ENCODE results near the gene WDR81.
"Not testable (repeated sequence)": the region's sequence is repeated elsewhere in the genome, so short reads cannot be mapped to it uniquely, and the experiment has no call there.

The WDR81 gene

DNA sequence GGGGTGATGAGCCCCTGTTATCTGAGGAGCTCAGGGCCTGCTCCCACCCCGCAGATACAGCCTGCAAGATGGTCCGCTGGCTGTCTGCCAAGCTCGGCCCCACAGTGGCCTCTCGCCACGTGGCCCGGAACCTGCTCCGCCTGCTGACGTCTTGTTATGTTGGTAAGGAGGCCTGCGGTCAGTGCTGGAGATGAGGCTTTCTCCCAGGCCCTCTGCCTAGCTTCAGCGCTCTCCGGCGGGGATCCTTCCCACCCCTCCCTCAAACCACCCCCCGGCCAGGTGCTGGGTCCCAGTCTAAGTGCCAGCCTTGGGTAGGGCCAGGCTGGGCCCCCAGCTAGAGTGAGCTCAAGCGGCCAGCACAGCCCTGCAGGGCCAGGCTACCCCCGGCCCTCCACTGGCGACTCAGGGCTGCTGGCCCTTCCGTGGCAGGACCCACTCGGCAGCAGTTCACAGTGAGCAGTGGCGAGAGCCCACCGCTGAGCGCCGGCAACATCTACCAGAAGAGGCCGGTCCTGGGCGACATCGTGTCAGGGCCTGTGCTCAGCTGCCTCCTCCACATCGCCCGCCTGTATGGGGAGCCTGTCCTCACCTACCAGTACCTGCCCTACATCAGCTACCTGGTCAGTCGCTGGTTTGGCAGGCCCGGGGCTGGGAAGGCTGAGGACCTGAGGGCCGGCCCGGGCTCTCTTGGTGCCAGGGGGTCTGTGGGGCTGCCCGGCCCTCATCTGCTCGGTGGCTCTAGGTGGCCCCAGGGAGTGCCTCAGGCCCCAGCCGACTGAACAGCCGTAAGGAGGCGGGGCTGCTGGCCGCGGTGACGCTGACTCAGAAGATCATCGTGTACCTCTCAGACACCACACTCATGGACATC is 6.1 kb downstream of the WDR81 start:
- DNase-seq (ENCODE audit: low read depth), result no peak

DNA sequence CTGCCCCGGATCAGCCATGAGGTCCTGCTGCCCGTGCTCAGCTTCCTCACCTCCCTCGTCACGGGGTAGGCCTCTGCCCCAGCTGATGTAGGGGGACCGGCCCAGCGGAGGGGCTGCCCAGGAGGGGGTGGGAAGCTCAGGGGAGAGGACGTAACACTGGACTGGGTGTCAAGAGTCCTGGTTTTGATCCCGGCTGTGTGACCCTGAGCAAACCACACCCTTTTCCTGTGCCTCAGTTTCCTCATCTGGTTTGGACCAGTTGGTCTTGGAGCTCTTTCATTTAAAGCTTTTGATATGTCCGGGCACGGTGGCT is 6.6 kb downstream of the WDR81 start:
- no peak for DNase-seq (ENCODE audit: low read depth)

DNA sequence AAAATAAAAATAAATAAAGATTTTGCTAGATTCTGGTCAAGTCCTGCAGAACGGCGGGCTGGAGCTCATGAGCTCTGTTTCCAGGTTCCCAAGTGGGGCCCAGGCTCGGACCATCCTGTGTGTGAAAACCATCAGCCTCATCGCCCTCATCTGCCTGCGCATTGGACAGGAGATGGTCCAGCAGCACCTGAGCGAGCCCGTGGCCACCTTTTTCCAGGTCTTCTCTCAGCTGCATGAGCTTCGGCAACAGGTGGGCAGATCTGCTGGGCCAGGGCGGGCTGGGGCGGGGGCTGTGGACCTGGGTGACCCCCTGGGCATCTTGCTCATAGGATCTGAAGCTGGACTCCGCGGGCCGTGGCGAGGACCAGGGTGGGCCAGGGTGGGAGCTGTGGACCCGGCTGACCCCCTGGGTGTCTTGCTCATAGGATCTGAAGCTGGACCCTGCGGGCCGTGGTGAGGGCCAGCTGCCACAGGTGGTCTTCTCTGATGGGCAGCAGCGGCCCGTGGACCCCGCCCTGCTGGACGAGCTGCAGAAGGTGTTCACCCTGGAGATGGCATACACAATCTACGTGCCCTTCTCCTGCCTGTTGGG is 7.8 kb downstream of the WDR81 start:
- DNase-seq (ENCODE audit: low read depth), result no peak

DNA sequence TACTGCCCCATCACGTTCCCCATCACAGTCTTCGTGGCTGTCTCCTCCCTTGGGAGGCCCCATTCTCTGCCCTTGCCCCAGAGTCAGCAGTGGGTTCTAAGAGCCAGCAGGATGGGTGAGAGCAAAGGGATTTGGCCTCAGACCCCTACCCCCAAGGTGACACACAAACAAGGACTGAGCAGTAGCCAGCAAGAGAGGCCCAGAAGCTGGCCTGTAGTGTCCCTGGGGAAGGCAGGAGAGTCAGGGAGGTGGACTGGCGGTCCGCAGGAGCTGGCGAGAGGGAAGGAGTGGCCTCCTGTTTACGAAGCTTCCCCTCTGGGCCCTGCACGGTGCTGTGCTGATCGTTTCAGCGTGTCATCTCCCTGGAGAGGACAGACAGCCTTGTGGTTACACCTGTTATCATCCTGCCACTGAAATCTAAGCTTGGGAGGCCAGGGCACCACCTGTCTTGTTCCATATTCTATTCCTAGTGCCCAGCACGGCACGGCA is 8.4 kb downstream of the WDR81 start:
- no peak for DNase-seq (ENCODE audit: low read depth)

DNA sequence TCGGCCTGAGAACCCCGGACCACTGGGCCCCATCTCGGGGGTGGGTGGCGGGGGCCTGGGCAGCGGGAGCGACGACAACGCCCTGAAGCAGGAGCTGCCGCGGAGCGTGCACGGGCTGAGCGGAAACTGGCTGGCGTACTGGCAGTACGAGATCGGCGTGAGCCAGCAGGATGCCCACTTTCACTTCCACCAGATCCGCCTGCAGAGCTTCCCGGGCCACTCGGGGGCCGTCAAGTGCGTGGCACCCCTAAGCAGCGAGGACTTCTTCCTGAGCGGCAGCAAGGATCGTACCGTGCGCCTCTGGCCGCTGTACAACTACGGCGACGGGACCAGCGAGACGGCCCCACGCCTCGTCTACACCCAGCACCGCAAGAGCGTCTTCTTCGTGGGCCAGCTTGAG is 9.3 kb downstream of the WDR81 start:
- no peak for DNase-seq (ENCODE audit: low read depth)

DNA sequence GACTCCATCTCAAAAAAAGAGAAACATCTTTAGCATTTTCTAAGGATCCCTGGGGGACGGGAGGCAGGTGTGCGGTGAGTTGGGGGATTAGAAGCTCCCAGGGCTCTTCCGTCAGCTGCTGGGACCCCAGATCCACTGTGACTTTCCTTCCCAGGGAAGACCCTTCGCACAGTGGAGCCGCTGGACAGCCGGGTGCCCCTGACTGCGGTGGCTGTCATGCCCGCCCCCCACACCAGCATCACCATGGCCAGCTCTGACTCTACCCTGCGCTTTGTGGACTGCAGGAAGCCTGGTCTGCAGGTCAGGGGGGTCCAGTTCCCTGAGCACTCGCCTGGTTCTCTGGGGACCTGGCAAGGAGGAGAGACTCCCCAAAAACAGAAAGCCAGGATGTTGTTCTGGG is 10.9 kb downstream of the WDR81 start:
- no peak for DNase-seq (ENCODE audit: low read depth)

DNA sequence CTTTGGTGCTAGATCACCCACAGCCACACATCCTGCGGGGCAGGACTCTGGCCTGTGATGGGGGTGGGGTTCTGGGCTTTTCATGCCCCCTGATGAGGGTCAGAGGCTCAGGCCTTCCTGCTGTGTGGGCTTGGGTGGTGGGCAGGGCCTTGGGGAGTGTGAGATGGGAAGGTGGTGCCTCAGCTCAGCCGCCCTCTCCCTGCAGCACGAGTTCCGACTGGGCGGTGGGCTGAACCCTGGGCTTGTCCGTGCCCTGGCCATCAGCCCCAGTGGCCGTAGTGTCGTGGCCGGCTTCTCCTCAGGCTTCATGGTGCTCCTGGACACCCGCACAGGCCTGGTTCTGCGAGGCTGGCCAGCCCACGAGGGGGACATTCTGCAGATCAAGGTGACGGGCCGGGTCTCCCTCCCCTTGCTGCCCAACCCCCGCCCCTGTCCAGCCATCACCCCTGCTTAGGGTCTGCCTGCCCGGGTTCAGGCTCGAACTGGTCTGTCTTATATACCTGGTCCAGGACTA is 11.4 kb downstream of the WDR81 start:
- DNase-seq (ENCODE audit: low read depth), result no peak

DNA sequence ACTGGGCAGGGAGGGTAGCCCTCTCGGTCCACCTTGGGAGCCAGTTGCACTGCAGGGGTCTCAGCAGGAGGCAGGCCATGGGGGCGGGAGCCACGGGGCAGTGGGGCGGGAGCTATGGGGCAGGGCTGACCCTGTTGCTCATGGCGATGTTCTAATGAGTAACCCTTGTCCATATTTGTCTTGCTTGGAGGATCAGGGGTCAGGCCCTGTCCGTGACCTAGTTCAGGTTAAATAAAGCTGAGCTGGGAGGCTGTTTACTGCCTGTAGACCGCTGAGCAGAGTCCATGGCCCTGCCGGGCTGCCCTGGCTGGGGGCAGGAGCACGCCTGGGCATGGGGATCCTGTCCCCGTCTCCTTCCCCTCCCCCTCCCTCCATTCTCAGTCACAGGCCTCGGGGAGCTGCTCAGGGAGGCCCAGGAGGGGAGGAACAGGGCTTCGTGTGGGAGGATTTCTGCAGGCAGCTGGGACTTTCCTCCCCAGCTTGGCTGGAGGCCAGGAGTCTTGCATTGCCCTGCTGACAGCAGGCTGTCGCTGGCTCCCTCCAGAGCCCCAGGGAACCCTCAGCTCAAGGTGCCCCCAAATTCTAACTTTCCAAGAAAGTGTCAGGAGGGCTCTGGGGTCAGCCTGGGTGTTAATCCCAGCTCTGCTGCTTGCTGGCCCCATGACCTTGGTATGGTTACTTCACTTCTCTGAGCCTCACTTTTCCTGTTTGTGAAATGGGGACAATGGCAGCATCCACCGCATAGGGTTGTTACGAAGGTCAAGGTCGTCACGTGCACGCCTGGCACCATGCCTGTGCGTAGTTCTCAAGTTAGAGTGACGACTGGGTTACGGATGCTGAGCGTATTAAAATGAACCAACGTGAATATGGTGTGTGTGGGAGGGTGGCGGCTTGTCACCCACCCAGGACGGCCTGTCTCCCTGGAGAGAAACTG is 12.1 kb downstream of the WDR81 start:
- no peak for DNase-seq (ENCODE audit: low read depth)

DNA sequence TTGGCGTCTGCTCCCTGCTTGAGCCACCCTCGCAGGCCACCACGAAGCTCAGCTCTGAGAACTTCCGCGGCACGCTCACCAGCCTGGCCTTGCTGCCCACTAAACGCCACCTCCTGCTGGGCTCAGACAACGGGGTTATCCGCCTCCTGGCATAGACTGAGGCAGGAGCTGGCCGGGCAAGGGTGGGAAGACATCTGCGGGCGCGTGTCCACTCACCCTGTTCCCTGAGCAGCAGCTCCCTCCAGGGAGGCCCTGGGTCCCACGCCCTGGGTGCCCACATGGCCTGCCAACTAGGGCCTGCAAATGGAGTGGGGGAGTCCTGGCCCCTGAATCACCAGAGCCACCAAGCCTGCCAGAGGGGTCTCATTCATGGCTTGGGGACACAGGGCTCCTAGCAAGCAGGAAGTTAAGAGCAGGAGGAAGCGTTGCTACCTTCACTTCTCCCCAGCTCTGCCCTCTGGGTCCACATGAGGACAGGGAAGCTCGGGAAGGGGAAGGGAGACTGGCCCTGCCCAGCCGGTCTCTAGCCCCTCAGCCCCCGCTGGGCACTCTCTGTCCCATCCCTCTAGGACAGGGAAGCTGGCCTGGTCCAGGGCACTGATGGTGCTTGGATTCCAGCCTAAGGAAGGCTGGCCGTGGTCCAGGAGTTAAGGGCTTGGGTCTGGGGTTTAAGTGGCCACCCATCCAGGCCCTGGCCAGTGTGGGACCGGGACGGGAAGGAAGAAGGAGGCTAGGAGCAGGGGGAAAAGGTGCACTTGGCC is 13.2 kb downstream of the WDR81 start:
- DNase-seq (ENCODE audit: low read depth), result no peak

DNA sequence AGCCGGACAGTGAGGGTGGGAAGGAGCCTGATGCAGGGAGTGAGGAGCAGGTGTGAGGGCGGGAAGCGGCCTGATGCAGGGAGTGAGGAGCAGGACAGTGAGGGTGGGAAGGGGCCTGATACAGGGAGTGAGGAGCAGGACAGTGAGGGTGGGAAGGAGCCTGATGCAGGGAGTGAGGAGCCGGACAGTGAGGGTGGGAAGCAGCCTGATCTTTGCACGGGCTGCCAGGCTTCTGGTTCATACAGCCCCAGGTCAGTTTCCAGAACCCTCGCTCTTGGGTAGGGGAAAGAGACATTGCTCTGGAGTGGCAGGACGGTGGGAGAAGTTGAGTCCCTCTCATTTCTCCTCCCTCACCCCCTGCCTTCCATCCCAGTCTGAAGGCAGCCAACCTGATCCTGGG is 17.4 kb downstream of the WDR81 start:
- not testable (repeated sequence) for DNase-seq (ENCODE audit: low read depth)

DNA sequence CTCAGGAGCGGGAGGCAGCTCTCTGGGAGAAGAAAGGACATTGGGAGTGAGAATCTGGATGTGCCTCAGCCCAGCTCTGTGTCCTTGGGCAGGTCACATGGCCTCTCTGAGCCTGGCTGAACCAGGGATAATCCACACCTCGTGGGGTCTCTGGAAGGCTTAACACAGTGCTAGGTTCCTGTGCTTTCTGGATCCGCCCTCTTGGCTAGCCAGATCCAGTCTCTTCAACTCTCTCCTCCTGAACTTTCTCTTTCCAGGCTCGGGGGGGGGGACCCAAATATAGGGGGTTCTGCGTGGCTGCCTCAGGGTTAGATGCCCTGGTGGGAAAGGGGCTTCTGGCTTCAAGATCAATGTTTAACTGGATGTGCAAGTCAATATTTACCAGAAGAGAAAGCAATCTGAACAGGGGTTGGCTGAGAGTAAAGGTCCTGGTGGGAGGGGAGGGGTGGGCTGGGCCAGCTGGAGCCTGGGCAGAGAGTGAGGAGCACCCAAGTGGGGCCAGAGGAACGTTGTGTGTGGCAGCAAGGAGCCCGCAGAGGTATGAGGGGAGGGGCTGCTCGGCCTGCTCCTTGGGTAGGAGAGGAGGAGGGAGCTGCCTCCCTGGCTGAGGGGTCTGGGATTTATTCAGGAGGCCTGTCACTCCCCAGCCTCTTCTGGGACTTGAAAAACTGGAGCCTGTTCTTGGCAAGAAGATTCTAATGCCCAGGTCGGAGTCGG is 18.0 kb downstream of the WDR81 start, which contains the start of gene SERPINF2:
Gene SERPINF2, plus strand, starts transcription at position 501 of the 717 bp plus-strand sequence. CDS start 2,125 bp downstream, outside the sequence.
- no peak for DNase-seq (ENCODE audit: low read depth)

DNA sequence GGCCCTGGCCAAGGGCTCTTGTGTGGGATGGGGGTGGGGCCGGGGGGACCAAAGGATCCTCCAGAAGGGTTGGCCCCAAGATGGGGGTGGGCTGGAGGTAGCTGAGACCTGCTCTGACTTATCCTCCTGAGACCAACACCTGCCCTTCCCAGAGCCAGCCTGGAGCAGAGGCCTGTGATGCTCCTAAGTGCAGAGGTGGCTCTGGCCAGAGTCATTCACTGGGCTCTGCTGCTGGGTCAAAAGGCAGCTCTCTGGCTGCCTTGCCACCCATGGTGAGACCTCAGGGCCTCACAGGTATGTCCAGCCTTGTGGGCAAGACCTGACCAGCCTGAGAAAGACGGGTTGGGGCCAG is 18.6 kb downstream of the WDR81 start:
- DNase-seq (ENCODE audit: low read depth), result no peak

DNA sequence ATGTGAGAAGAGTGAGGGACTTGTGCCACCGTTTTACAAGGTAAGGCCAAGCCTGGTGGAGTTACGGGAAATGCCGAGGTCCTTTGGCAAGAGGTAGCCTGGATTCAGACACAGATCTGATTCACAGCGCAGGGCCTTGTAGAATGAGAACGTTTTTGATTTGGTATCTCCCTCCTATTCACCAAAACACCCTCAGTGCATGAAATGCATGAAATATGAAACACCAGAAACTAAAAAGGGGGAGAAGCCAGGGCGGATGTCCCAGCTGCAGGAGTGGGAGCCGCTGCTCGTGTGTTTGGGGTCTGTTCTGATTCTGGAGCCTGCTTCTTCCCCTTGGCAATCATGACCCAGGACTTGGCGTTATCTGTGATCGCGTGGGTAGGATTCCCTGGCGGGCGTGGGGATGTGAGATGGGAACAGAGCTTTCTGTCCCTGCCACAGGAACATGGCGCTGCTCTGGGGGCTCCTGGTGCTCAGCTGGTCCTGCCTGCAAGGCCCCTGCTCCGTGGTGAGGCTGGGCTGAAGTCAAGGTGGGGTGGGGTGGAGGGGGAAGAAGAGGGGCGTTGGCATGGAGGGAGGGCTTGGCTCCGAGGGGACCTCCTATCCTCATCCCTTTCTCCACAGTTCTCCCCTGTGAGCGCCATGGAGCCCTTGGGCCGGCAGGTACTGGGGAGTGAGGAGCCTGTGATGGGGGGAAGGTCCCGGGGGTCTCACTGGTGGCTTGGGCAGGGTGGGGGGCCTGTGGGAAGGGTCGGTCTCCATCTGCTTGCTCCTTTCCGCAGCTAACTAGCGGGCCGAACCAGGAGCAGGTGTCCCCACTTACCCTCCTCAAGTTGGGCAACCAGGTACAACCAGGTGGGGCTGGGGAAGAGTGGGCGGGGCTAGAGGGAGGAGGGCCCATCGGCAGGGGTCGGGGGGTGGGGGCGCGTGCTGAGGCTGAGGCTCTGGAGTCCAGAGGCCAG is 20.3 kb downstream of the WDR81 start:
- no peak for DNase-seq (ENCODE audit: low read depth)

DNA sequence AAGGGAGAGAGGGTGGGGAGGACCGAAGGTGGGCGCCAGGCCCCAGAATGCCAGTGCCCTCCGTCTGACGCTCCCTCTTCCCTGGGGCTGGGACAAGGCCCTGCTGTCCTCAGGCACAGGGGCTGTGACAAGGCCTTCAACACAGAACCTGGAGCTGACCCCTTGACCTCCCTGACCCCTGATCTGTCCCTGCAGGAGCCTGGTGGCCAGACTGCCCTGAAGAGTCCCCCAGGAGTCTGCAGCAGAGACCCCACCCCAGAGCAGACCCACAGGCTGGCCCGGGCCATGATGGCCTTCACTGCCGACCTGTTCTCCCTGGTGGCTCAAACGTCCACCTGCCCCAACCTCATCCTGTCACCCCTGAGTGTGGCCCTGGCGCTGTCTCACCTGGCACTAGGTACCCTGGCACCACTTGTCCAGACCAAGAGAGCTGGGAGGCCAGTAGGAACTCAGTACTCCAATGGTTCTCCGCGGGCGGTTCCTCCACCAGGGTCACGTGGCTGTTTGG is 21.1 kb downstream of the WDR81 start:
- DNase-seq (ENCODE audit: low read depth), result no peak

DNA sequence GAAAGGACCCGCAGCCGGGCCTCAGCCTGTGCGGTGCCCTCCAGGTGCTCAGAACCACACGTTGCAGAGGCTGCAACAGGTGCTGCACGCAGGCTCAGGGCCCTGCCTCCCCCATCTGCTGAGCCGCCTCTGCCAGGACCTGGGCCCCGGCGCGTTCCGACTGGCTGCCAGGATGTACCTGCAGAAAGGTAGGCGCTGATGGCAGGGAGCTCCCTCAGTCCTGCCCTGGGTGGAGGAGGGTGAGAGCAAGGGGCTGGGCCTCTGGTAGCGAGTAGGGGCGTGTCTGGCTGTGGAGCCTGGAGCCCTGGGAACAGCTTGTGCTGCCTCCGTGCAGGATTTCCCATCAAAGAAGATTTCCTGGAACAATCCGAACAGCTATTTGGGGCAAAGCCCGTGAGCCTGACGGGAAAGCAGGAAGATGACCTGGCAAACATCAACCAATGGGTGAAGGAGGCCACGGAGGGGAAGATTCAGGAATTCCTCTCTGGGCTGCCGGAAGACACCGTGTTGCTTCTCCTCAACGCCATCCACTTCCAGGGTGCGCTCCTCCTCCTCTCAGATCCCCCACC is 22.6 kb downstream of the WDR81 start:
- DNase-seq (ENCODE audit: low read depth), result no peak

DNA sequence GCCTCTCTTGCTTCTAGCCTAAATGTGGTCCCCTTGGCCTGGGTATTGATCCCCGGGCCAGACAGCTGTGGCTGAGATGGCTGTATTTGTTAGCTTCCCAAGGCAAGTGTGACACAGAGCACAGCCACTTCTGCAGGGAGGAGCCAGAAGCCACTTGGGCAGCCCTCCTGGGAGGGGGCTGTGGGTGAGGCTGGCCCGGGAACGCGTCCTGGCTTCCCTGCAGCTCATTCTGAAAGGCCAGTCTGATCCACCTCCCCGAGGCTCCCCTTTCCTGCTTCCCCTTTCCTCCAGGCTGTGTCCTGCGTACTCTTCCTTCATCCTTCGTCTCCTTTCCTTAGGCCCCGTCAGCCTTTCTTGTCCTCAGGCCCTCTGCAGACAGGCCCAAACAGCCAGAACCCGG is 26.1 kb downstream of the WDR81 start:
- no peak for DNase-seq (ENCODE audit: low read depth)

DNA sequence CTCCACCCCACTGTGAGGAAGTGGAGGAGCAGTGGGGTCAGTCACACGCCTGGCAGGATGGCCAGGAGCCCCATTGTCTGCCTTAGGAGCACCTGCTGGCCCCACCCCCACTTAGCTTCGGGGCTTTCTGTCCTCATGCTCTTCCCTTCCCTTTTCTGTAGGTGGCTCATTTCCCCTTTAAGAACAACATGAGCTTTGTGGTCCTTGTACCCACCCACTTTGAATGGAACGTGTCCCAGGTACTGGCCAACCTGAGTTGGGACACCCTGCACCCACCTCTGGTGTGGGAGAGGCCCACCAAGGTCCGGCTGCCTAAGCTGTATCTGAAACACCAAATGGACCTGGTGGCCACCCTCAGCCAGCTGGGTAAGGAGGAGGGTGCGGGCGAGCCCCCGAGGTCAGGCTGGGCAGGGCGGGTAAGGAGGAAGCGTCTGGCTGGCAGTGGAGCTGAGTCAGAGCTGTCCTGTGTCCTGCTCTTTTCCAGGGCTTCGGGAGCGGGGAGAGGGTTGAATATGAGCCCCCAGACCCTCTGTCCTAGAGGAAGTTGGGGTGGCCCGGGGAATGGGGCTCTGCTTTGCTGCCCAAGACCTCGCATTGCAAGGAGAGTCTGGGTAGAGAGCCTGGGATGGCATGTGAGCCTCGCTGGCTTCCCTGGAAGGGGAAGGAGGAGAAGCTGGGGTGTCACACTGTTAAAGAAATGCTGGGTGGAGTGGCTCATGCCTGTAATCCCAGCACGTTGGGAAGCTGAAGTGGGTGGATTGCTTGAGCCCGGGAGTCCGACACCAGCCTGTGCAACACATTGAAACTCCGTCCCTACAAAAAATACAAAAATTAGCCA is 28.1 kb downstream of the WDR81 start:
- DNase-seq (ENCODE audit: low read depth), result no peak

DNA sequence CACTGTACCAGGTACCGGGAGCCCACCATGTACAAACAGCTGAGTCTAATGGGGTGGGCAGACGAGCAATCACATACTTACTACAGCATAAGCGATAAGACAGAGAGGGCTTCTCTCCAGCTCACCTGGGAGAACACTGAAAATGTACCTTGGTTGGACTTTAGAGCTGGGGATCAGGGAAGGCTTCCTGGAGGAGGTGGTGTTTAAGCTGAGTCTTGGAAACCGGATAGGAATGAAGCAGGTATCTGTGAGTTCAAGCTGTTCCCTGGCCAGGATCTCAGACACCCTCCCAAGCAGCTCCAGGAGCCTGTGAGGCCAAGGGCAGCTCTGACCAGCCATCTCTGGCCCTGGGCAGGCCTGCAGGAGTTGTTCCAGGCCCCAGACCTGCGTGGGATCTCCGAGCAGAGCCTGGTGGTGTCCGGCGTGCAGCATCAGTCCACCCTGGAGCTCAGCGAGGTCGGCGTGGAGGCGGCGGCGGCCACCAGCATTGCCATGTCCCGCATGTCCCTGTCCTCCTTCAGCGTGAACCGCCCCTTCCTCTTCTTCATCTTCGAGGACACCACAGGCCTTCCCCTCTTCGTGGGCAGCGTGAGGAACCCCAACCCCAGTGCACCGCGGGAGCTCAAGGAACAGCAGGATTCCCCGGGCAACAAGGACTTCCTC is 29.4 kb downstream of the WDR81 start:
- no peak for DNase-seq (ENCODE audit: low read depth)
